ENCODE results near the gene ELOVL1.
"Not testable (repeated sequence)": the region's sequence is repeated elsewhere in the genome, so short reads cannot be mapped to it uniquely, and the experiment has no call there.

The ELOVL1 gene

GRCh38 chr1:43377831-43378230, 10.0 kb upstream of the ELOVL1 start:
- Histone ChIP-seq H3K4me2 (ENCODE audit: low read length) (no peak overlapping the region), H3K27me3 (ENCODE audit: control insufficient read depth, insufficient read depth, low read length) (no peaks in the 10 kb centered on the region), H3K4me3 (ENCODE audit: low read length) (no peak overlapping the region), H3K9me3 (replicated peaks; ENCODE audit: low read length) (no peaks in the 10 kb centered on the region), H3K36me3 (ENCODE audit: insufficient read depth, low read length) (peaks cover 11% of the 10 kb centered on the region), H3K4me1 (ENCODE audit: control insufficient read depth, insufficient read depth, low read length) (peaks cover 15% of the 10 kb centered on the region), H3K9ac (ENCODE audit: low read depth, low read length) (no peak overlapping the region)

GRCh38 chr1:43376723-43377235, 9.0 kb upstream of the ELOVL1 start:
- no peaks in the 10 kb centered on the region for H3K9me3 ChIP-seq (replicated peaks; ENCODE audit: low read length)
- no peaks in the 10 kb centered on the region for H3K27me3 ChIP-seq (ENCODE audit: control insufficient read depth, insufficient read depth, low read length)
- no peak overlapping the region for H3K4me3 ChIP-seq (ENCODE audit: low read length)
- H3K4me2 ChIP-seq (ENCODE audit: low read length): no peak overlapping the region
- no peak overlapping the region for H3K9ac ChIP-seq (ENCODE audit: low read depth, low read length)
- peaks cover 26% of the 10 kb centered on the region for H3K4me1 ChIP-seq (ENCODE audit: control insufficient read depth, insufficient read depth, low read length)
- peaks cover under 1% of the 10 kb centered on the region for H3K36me3 ChIP-seq (ENCODE audit: insufficient read depth, low read length)

GRCh38 chr1:43373066-43373940, 5.5 kb upstream of the ELOVL1 start:
- Histone ChIP-seq H3K4me3 (ENCODE audit: low read length) (peak overlapping the region; percentile 15), H3K36me3 (ENCODE audit: insufficient read depth, low read length) (no peaks in the 10 kb centered on the region), H3K9me3 (replicated peaks; ENCODE audit: low read length) (no peaks in the 10 kb centered on the region), H3K27me3 (ENCODE audit: control insufficient read depth, insufficient read depth, low read length) (no peaks in the 10 kb centered on the region), H3K4me2 (ENCODE audit: low read length) (peak overlapping the region; percentile 48), H3K4me1 (ENCODE audit: control insufficient read depth, insufficient read depth, low read length) (peaks cover 36% of the 10 kb centered on the region), H3K9ac (ENCODE audit: low read depth, low read length) (peak overlapping the region; percentile 12)

- H3K27me3 ChIP-seq (ENCODE audit: control insufficient read depth, insufficient read depth, low read length): no peaks in the 10 kb centered on the region
- no peaks in the 10 kb centered on the region for H3K9me3 ChIP-seq (replicated peaks; ENCODE audit: low read length)
- H3K9ac ChIP-seq (ENCODE audit: low read depth, low read length): no peak overlapping the region
- no peak overlapping the region for H3K4me3 ChIP-seq (ENCODE audit: low read length)
- no peak overlapping the region for H3K4me2 ChIP-seq (ENCODE audit: low read length)
- H3K4me1 ChIP-seq (ENCODE audit: control insufficient read depth, insufficient read depth, low read length): peaks cover 36% of the 10 kb centered on the region
- H3K36me3 ChIP-seq (ENCODE audit: insufficient read depth, low read length): no peaks in the 10 kb centered on the region
Observed at GRCh38 chr1:43372172-43372571, 4.4 kb upstream of the ELOVL1 start.

GRCh38 chr1:43370564-43370963, 2.8 kb upstream of the ELOVL1 start:
- Histone ChIP-seq H3K9ac (ENCODE audit: low read depth, low read length) (no peak overlapping the region), H3K27me3 (ENCODE audit: control insufficient read depth, insufficient read depth, low read length) (no peaks in the 10 kb centered on the region), H3K9me3 (replicated peaks; ENCODE audit: low read length) (no peaks in the 10 kb centered on the region), H3K36me3 (ENCODE audit: insufficient read depth, low read length) (no peaks in the 10 kb centered on the region), H3K4me2 (ENCODE audit: low read length) (no peak overlapping the region), H3K4me3 (ENCODE audit: low read length) (no peak overlapping the region), H3K4me1 (ENCODE audit: control insufficient read depth, insufficient read depth, low read length) (peaks cover 49% of the 10 kb centered on the region)

GRCh38 chr1:43369779-43370178, 2.0 kb upstream of the ELOVL1 start:
- not testable (repeated sequence) for H3K4me3 ChIP-seq (ENCODE audit: low read length); H3K4me2 ChIP-seq (ENCODE audit: low read length); H3K9ac ChIP-seq (ENCODE audit: low read depth, low read length); H3K27me3 ChIP-seq (ENCODE audit: control insufficient read depth, insufficient read depth, low read length); H3K36me3 ChIP-seq (ENCODE audit: insufficient read depth, low read length); H3K9me3 ChIP-seq (replicated peaks; ENCODE audit: low read length)
- peaks cover 49% of the 10 kb centered on the region for H3K4me1 ChIP-seq (ENCODE audit: control insufficient read depth, insufficient read depth, low read length)

- Histone ChIP-seq H3K4me3 (ENCODE audit: low read length) (peak overlapping the region; percentile 88), H3K27me3 (ENCODE audit: control insufficient read depth, insufficient read depth, low read length) (no peaks in the 10 kb centered on the region), H3K4me2 (ENCODE audit: low read length) (peak overlapping the region; percentile 84), H3K4me1 (ENCODE audit: control insufficient read depth, insufficient read depth, low read length) (peaks cover 42% of the 10 kb centered on the region), H3K9me3 (replicated peaks; ENCODE audit: low read length) (no peaks in the 10 kb centered on the region), H3K36me3 (ENCODE audit: insufficient read depth, low read length) (peaks cover 17% of the 10 kb centered on the region), H3K9ac (ENCODE audit: low read depth, low read length) (peak overlapping the region; percentile 94)
Observed at GRCh38 chr1:43368646-43369020, 822 bp upstream of the ELOVL1 start.

- Histone ChIP-seq H3K27me3 (ENCODE audit: control insufficient read depth, insufficient read depth, low read length) (no peaks in the 10 kb centered on the region), H3K36me3 (ENCODE audit: insufficient read depth, low read length) (peaks cover 29% of the 10 kb centered on the region), H3K9ac (ENCODE audit: low read depth, low read length) (peak overlapping the region; percentile 94), H3K4me3 (ENCODE audit: low read length) (peak overlapping the region; percentile 88), H3K9me3 (replicated peaks; ENCODE audit: low read length) (no peaks in the 10 kb centered on the region), H3K4me1 (ENCODE audit: control insufficient read depth, insufficient read depth, low read length) (peaks cover 28% of the 10 kb centered on the region), H3K4me2 (ENCODE audit: low read length) (peak overlapping the region; percentile 84)
Observed at GRCh38 chr1:43367026-43367903, 546 bp downstream of the ELOVL1 start.

GRCh38 chr1:43366601-43367025, 1.2 kb downstream of the ELOVL1 start:
- H3K9ac ChIP-seq (ENCODE audit: low read depth, low read length): peak overlapping the region; percentile 94

GRCh38 chr1:43366179-43366578, 1.6 kb downstream of the ELOVL1 start:
- Histone ChIP-seq H3K4me1 (ENCODE audit: control insufficient read depth, insufficient read depth, low read length) (peaks cover 27% of the 10 kb centered on the region), H3K9me3 (replicated peaks; ENCODE audit: low read length) (no peaks in the 10 kb centered on the region), H3K4me3 (ENCODE audit: low read length) (peak overlapping the region; percentile 88), H3K36me3 (ENCODE audit: insufficient read depth, low read length) (peaks cover 40% of the 10 kb centered on the region), H3K4me2 (ENCODE audit: low read length) (peak overlapping the region; percentile 84), H3K9ac (ENCODE audit: low read depth, low read length) (peak overlapping the region; percentile 94), H3K27me3 (ENCODE audit: control insufficient read depth, insufficient read depth, low read length) (no peaks in the 10 kb centered on the region)

More at GRCh38 chr1:43366601-43367025, 1.2 kb downstream of the ELOVL1 start:
- Histone ChIP-seq H3K4me1 (ENCODE audit: control insufficient read depth, insufficient read depth, low read length) (peaks cover 24% of the 10 kb centered on the region), H3K4me3 (ENCODE audit: low read length) (peak overlapping the region; percentile 88), H3K9me3 (replicated peaks; ENCODE audit: low read length) (no peaks in the 10 kb centered on the region), H3K27me3 (ENCODE audit: control insufficient read depth, insufficient read depth, low read length) (no peaks in the 10 kb centered on the region), H3K4me2 (ENCODE audit: low read length) (peak overlapping the region; percentile 84), H3K36me3 (ENCODE audit: insufficient read depth, low read length) (peaks cover 36% of the 10 kb centered on the region)

GRCh38 chr1:43365678-43366077, 2.1 kb downstream of the ELOVL1 start:
- Histone ChIP-seq H3K9ac (ENCODE audit: low read depth, low read length) (peak overlapping the region; percentile 11), H3K4me2 (ENCODE audit: low read length) (peak overlapping the region; percentile 84), H3K4me1 (ENCODE audit: control insufficient read depth, insufficient read depth, low read length) (peaks cover 32% of the 10 kb centered on the region), H3K36me3 (ENCODE audit: insufficient read depth, low read length) (peaks cover 45% of the 10 kb centered on the region), H3K4me3 (ENCODE audit: low read length) (peak overlapping the region; percentile 88), H3K27me3 (ENCODE audit: control insufficient read depth, insufficient read depth, low read length) (no peaks in the 10 kb centered on the region), H3K9me3 (replicated peaks; ENCODE audit: low read length) (no peaks in the 10 kb centered on the region)
